Progenitor cell of endocrine pancreas (in vitro differentiated cells): ENCODE measurements around the gene SPATA2L. TPM values are rescaled to one million over a fixed set of nuclear protein-coding genes. Genes with fewer than 3 reads are reported as not detected.

Source experiments
- DNase-seq: peaks from one replicate; pipeline ENCODE4 v3.0.0; 2021; ENCODE audit warnings: low spot score; ENCODE audit not compliant: unreplicated experiment
- H3K27ac Mint-ChIP-seq: 2 replicates; pipeline ENCODE4 v1.8.0; 2021; ENCODE audit warnings: mild to moderate bottlenecking, moderate library complexity, mixed read lengths
- H3K27me3 Mint-ChIP-seq: 2 replicates; pipeline ENCODE4 v1.8.0; 2021; ENCODE audit warnings: mixed read lengths
- H3K36me3 Mint-ChIP-seq: 2 replicates; pipeline ENCODE4 v1.8.0; 2022; ENCODE audit warnings: mixed read lengths; ENCODE audit not compliant: insufficient read depth
- H3K4me1 Mint-ChIP-seq: 2 replicates; pipeline ENCODE4 v1.8.0; 2021; ENCODE audit warnings: low read depth, mixed read lengths
- H3K4me3 Mint-ChIP-seq: 2 replicates; pipeline ENCODE4 v1.8.0; 2021; ENCODE audit warnings: low read depth, mild to moderate bottlenecking, moderate library complexity, mixed read lengths
- H3K9me3 Mint-ChIP-seq: 2 replicates; pipeline ENCODE4 v1.8.0; 2021; ENCODE audit warnings: low read depth, mixed read lengths
- total RNA-seq: library from RNA; stranded (reverse); gene quantifications from 2 replicates; pipeline ENCODE4 v1.2.1, GENCODE V29; 2021
- TF ChIP-seq, protein P1 (sequence below): fragments of 200-600 bp; sonication (generic); IDR thresholded peaks from one replicate; pipeline ENCODE4 v1.5.0; 2021; ENCODE audit warnings: antibody characterized with exemption, mild to moderate bottlenecking; ENCODE audit not compliant: unreplicated experiment

The SPATA2L gene
- total RNA-seq, 1 donor from 2014 or later: 14.0 TPM

DNA sequence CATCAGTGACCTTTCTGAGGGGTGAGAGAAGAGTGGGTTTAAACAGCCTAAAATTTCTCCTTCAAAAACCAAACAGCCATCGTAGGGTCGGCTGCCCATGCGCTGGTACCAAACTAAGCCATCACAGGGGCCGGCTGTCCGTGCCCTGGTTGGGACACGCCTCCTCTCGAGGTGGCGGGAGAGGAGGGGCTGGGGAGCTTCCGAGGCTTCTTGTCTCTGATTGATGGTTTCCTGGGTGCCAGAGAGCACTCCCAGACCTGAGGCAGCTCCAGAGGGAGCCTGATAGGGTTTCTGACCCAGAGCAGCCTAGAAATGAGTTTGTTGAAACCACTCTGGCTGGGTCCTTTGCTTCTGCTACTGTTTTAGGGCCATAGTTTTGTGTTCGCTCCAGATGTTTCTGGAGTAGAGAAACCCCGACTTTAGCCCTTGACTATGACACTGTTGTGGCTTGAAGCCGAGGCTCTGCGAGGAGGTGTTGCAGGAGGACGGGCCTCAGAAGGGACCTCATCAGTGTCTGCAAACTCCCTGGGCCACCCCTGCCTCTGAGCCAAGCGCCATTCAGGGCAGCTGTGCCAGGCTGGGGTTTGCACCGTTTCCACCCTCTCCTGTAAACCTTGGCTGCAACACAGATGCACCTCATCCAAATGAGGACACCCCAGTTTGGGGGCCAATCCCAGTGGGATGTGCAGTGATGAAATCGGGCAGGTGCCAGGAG is 26.1 kb upstream of the SPATA2L start:
- H3K36me3 Mint-ChIP-seq: peaks cover 23% of the 10 kb centered on the region
- no peak overlapping the region for H3K27ac Mint-ChIP-seq
- TF ChIP-seq, protein P1, sequence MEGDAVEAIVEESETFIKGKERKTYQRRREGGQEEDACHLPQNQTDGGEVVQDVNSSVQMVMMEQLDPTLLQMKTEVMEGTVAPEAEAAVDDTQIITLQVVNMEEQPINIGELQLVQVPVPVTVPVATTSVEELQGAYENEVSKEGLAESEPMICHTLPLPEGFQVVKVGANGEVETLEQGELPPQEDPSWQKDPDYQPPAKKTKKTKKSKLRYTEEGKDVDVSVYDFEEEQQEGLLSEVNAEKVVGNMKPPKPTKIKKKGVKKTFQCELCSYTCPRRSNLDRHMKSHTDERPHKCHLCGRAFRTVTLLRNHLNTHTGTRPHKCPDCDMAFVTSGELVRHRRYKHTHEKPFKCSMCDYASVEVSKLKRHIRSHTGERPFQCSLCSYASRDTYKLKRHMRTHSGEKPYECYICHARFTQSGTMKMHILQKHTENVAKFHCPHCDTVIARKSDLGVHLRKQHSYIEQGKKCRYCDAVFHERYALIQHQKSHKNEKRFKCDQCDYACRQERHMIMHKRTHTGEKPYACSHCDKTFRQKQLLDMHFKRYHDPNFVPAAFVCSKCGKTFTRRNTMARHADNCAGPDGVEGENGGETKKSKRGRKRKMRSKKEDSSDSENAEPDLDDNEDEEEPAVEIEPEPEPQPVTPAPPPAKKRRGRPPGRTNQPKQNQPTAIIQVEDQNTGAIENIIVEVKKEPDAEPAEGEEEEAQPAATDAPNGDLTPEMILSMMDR: no peak
- no peak overlapping the region for H3K4me3 Mint-ChIP-seq
- no peaks in the 10 kb centered on the region for H3K9me3 Mint-ChIP-seq
- DNase-seq: no peak
- H3K4me1 Mint-ChIP-seq: peaks cover 4% of the 10 kb centered on the region
- H3K27me3 Mint-ChIP-seq: peaks cover 5% of the 10 kb centered on the region

DNA sequence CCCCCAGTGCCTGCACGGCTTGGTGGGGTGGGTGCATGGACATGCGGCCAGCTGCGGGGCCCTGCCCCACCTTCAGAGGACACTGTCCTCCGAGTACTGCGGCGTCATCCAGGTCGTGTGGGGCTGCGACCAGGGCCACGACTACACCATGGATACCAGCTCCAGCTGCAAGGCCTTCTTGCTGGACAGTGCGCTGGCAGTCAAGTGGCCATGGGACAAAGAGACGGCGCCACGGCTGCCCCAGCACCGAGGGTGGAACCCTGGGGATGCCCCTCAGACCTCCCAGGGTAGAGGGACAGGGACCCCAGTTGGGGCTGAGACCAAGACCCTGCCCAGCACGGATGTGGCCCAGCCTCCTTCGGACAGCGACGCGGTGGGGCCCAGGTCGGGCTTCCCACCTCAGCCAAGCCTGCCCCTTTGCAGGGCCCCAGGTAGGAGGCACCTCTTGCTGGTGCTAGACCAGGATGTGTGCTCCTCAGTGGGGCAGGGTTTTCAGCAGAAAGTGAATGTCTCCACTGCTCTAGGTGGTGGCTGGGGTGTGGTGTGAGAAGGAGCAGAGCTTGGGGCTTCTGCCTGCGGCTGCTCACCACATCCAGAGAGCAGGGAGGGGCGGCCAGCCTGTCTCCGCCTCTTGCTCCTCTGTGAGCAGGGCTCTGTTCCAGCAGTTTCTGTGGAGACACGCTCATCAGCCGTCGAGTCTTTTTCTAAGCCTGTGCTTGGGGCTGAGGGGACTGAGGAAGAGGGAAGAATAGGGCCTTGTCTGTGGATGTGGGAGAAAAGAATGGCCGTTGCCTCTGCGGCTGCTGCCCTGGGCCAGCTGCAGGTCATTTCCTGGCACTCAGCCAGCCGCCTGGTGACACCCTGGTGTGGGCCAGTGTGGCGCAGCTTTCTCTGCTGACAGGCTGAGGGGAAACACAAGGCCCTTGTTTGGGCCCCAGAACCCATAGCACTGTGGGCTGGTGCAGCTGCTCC is 22.1 kb upstream of the SPATA2L start:
- Mint-ChIP-seq H3K27ac (no peak overlapping the region), H3K4me3 (peak overlapping the region; percentile 66), H3K4me1 (peaks cover 14% of the 10 kb centered on the region), H3K9me3 (no peaks in the 10 kb centered on the region), H3K36me3 (peaks cover 11% of the 10 kb centered on the region), H3K27me3 (peaks cover 6% of the 10 kb centered on the region)
- DNase-seq: no peak
- TF ChIP-seq, protein P1: no peak

DNA sequence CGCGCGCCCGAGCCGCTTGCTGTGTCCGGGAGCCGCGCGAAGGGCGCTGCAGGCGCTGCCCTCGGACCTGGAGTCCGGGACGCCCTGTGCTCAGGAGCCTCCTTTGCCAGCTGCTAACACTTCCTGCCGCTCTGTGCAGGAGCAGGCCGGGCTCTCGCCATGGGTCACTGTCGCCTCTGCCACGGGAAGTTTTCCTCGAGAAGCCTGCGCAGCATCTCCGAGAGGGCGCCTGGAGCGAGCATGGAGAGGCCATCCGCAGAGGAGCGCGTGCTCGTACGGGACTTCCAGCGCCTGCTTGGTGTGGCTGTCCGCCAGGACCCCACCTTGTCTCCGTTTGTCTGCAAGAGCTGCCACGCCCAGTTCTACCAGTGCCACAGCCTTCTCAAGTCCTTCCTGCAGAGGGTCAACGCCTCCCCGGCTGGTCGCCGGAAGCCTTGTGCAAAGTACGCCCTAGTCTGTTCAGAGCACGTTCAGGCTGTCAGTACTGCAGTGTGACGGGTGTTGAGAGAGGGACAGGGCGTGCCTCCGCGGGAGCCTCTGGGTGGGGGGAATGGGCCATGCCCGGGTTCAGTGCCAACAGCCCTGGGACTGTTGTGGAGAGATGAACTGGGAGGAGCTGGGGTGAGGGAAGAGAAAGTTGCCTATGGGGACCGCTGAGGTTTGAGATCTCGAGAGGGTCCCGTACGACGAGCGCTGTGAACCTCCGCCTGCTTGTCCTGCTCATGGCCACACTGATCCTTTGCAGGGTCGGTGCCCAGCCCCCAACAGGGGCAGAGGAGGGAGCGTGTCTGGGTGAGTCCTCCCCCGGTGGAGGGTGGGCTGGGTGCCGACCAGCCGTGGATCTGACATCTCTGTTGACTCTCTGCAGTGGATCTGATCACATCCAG is 21.1 kb upstream of the SPATA2L start:
- H3K4me3 Mint-ChIP-seq: peak overlapping the region; percentile 66
- no peaks in the 10 kb centered on the region for H3K9me3 Mint-ChIP-seq
- TF ChIP-seq, protein P1: no peak
- H3K27ac Mint-ChIP-seq: peak overlapping the region; percentile 57
- peaks cover 14% of the 10 kb centered on the region for H3K4me1 Mint-ChIP-seq
- H3K36me3 Mint-ChIP-seq: peaks cover 11% of the 10 kb centered on the region
- peaks cover 9% of the 10 kb centered on the region for H3K27me3 Mint-ChIP-seq
- DNase-seq: no peak

DNA sequence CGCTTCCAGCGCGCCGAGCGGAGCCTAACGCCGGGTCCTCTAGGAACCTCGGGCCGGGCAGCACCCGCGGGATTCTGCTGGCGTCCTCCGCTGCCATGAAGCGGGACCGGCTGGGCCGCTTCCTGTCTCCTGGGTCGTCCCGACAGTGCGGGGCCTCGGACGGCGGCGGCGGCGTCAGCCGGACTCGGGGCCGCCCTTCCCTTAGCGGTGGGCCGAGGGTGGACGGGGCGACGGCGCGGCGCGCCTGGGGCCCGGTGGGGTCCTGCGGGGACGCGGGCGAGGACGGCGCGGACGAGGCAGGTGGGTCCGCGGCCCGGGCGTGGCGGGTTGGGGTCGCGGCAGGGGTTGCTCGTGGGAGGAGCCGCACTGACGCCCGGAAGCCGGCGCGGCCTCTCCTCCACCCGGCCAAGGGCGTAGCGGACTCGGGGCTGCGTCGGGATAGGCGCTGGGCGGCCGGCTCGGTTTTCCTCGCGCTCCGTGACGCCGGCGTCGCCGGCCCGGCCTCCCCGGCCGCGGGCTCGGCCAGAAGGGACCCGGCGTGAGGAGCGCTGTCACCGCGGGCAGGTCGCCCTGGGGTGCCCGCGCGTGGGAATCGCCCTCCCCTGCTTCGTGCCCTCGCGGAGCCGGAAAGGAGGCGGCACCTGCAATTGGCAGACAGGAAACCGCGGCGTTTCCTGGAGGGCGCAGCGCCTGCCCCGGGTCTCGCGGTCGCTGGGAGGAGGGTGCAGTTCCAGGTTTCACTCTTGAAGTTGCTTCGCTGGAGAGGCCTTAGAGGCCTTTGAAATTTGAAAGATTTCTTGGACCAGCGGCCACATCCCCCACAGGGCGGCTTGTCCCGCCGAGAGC is 20.3 kb upstream of the SPATA2L start:
- no peak for DNase-seq
- TF ChIP-seq, protein P1: no peak
- H3K36me3 Mint-ChIP-seq: peaks cover 8% of the 10 kb centered on the region

More for the DNA sequence above, 20.3 kb upstream of the SPATA2L start:
- H3K4me3 Mint-ChIP-seq: peak overlapping the region; percentile 66
- H3K27ac Mint-ChIP-seq: no peak overlapping the region
- peaks cover 9% of the 10 kb centered on the region for H3K27me3 Mint-ChIP-seq
- no peaks in the 10 kb centered on the region for H3K9me3 Mint-ChIP-seq
- peaks cover 14% of the 10 kb centered on the region for H3K4me1 Mint-ChIP-seq
